Fibroblast of lung (primary cell): ENCODE measurements around the gene ACVR1C. TPM values are rescaled to one million over a fixed set of nuclear protein-coding genes. Genes with fewer than 3 reads are reported as not detected.
A peak's percentile ranks its signal among the peaks of the same experiment; 100 is the strongest.

ENCODE experiments used
- DNase-seq, 2 donors: peaks; one replicate each; pipeline versions ENCODE4 v3.0.0 to v3.0.0-alpha.2; 2010; ENCODE audit warnings: low read depth in 2 of 2
- H2AFZ ChIP-seq: 2 replicates; pipeline ENCODE4 v1.5.1; 2012; ENCODE audit warnings: low read length, control low read depth, inconsistent platforms
- H3K27ac ChIP-seq: 2 replicates; pipeline ENCODE4 v1.5.1; 2011; ENCODE audit warnings: low read length, control low read depth; ENCODE audit not compliant: insufficient read depth
- H3K27me3 ChIP-seq: 2 replicates; pipeline ENCODE4 v1.5.1; 2011; ENCODE audit warnings: mild to moderate bottlenecking, low read length; ENCODE audit not compliant: control insufficient read depth, insufficient read depth
- H3K36me3 ChIP-seq: 2 replicates; pipeline ENCODE4 v1.5.1; 2011; ENCODE audit warnings: low read length; ENCODE audit not compliant: control insufficient read depth, insufficient read depth
- H3K4me1 ChIP-seq: 2 replicates; pipeline ENCODE4 v1.5.1; 2011; ENCODE audit warnings: low read length; ENCODE audit not compliant: control insufficient read depth, insufficient read depth; ENCODE audit errors: extremely low read depth
- H3K4me2 ChIP-seq: 2 replicates; pipeline ENCODE4 v1.5.1; 2011; ENCODE audit warnings: low read length, control low read depth; ENCODE audit not compliant: insufficient read depth; ENCODE audit errors: extremely low read depth
- H3K4me3 ChIP-seq, 4 experiments: fragments of 200-600 bp in 1 of 4; sonication (generic) in 1 of 4; replicated peaks in 1 of 4; 2 replicates each; pipeline ENCODE4 v1.5.1; 2011 to 2016; ENCODE audit warnings: low read length in 4 of 4, low read depth in 3 of 4, mild to moderate bottlenecking in 3 of 4, control low read depth in 2 of 4, inconsistent platforms in 1 of 4, mixed read lengths in 1 of 4; ENCODE audit not compliant: insufficient read depth in 1 of 4; ENCODE audit errors: control extremely low read depth in 1 of 4
- H3K79me2 ChIP-seq: 2 replicates; pipeline ENCODE4 v1.5.1; 2012; ENCODE audit warnings: mild to moderate bottlenecking, low read length, inconsistent platforms; ENCODE audit not compliant: control insufficient read depth, insufficient read depth
- H3K9ac ChIP-seq: 2 replicates; pipeline ENCODE4 v1.5.1; 2011; ENCODE audit warnings: mild to moderate bottlenecking, low read length, control low read depth; ENCODE audit not compliant: insufficient read depth
- H3K9me3 ChIP-seq: 2 replicates; pipeline ENCODE4 v1.5.1; 2012; ENCODE audit warnings: low read depth, low read length; ENCODE audit not compliant: control insufficient read depth, insufficient read depth
- H4K20me1 ChIP-seq: 2 replicates; pipeline ENCODE4 v1.5.1; 2011; ENCODE audit warnings: low read length; ENCODE audit not compliant: control insufficient read depth, insufficient read depth; ENCODE audit errors: extremely low read depth
- EZH2 ChIP-seq: IDR thresholded peaks from 2 replicates; pipeline ENCODE4 v1.5.1; 2012; ENCODE audit warnings: low read length, control low read depth, mild to moderate bottlenecking; ENCODE audit errors: missing control alignments
- polyA minus RNA-seq: library from RNA; depleted of rRNA, polyadenylated mRNA; stranded (reverse); fragments of >200 nt; gene quantifications from 2 replicates; pipeline ENCODE4 v1.2.3, GENCODE V29; 2011; ENCODE audit warnings: low replicate concordance
- polyA plus RNA-seq, 2 donors: library from polyadenylated mRNA; depleted of rRNA in 1 of 2; stranded (reverse) in 1 of 2; unstranded in 1 of 2; fragments of >200 nt; gene quantifications; 2 replicates each; pipeline ENCODE4 v1.2.1, GENCODE V29; 2011 to 2012; ENCODE audit warnings: missing spikeins in 1 of 2
- total RNA-seq: library from RNA; depleted of rRNA; stranded (reverse); fragments of >200 nt; gene quantifications from 2 replicates; pipeline ENCODE4 v1.2.1, GENCODE V29; 2014
- TF ChIP-seq, protein P1 (sequence below), 2 donors: IDR thresholded peaks in 1 of 2; conservative IDR thresholded peaks in 1 of 2; 1 replicate in 1 of 2; 2 replicates in 1 of 2; pipeline ENCODE4 v1.5.1; 2011 to 2012; ENCODE audit warnings: low read length in 2 of 2, control low read depth in 1 of 2, inconsistent platforms in 1 of 2, low read depth in 1 of 2, mild to moderate bottlenecking in 1 of 2

ACVR1C gene
- total RNA-seq (0.26 and 0.83 TPM in 2 replicates), polyA plus RNA-seq (0.09 and 0.35 TPM in 2 replicates), polyA minus RNA-seq (not detected in 2 replicates)
- polyA plus RNA-seq (2012) = 0.12 and 0.16 TPM in 2 replicates

DNA sequence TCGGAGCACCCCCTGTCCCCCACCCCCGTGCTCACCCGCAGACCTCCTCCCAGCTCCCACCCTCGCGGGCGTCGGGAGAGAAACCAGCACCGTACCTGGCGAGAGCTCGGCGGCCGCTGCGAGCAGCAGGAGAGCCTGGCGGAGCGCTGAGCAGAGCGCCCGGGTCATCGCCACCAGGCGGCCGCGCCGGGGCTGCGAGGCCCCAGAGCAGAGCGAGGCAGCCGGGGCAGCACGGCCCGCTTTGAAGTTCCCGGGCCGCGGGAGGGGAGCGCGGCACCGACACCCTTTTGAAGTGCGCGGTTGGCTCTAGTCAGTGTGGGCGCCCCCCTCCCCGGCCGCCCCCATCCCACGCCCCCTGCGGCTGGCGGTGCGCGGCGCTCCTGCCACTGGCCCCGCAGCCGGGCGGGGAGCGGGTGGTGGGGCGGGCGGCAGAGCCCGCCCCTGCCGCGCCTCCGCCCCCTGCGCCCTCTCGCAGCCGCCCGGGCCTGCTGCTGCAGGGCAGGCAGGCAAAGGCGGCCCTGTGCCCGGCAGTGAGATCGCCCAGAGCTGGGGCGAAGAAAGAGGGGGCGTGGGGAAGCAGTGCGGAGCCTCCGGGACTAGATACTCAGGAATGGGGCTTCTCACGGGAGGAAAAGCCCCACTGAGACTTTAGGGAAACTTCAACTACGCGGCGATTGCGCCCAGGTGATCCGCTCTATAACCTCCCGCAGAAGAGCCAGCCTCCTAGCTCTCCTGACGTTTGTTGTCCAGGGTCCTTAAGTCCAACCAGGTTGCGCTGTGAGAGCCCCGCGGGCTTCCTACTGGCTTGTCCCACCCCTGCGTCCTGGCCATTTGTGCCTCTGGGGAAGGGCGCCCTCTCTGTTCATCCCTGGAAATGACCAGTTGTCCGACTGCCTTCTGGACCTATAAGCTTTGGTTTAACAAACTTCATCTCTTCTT is at the start of gene ACVR1C:
Gene ACVR1C (minus strand): TSS at position 388 of the 939 bp plus-strand sequence. CDS start 220 bp downstream, at position 168.
- peak; percentile 40 to 64 for DNase-seq
- no peak within 1 kb of the TSS for H3K27ac ChIP-seq
- no peaks in the 10 kb centered on the region for H3K9me3 ChIP-seq
- H3K36me3 ChIP-seq = no peaks in the 10 kb centered on the region
- H4K20me1 ChIP-seq = no peaks in the 10 kb centered on the region
- peaks cover 3% of the 10 kb centered on the region for H3K4me1 ChIP-seq
- H3K27me3 ChIP-seq = peaks cover 11% of the 10 kb centered on the region
- H2AFZ ChIP-seq = peak within 1 kb of the TSS; percentile 79
- H3K9ac ChIP-seq = peak within 1 kb of the TSS; percentile 26
- peak within 1 kb of the TSS; percentile 89 for H3K4me2 ChIP-seq
- no peak for TF ChIP-seq EZH2
- TF ChIP-seq, protein P1, sequence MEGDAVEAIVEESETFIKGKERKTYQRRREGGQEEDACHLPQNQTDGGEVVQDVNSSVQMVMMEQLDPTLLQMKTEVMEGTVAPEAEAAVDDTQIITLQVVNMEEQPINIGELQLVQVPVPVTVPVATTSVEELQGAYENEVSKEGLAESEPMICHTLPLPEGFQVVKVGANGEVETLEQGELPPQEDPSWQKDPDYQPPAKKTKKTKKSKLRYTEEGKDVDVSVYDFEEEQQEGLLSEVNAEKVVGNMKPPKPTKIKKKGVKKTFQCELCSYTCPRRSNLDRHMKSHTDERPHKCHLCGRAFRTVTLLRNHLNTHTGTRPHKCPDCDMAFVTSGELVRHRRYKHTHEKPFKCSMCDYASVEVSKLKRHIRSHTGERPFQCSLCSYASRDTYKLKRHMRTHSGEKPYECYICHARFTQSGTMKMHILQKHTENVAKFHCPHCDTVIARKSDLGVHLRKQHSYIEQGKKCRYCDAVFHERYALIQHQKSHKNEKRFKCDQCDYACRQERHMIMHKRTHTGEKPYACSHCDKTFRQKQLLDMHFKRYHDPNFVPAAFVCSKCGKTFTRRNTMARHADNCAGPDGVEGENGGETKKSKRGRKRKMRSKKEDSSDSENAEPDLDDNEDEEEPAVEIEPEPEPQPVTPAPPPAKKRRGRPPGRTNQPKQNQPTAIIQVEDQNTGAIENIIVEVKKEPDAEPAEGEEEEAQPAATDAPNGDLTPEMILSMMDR (conservative IDR thresholded peaks at IDR 0.05 in 1 of 2, IDR thresholded peaks at IDR 0.05 in 1 of 2; ENCODE audit: low read depth in 1 of 2, low read length in 2 of 2) = peak; percentile 59 to 65
- H3K79me2 ChIP-seq = no peaks in the 10 kb centered on the region
- peak within 1 kb of the TSS; percentile 45 to 66 (median 53) for H3K4me3 ChIP-seq

DNA sequence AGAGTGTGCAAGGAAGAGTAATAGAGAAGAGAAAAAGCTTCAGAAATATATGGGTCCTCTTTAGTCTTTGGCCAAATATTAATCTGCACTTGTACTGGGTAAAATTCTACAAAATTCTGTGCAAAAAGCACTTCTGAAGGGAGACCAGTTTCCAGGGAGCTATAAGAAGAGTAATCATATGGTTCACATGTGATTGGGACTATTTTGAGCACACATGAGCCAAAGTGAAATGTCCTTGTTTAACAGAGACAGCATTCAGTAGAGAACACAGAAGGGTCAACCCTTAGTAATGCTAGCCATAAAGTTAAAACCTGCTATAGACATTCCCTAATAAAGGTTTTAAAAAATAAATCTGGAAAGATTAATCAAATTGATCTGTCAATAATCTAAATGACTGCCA is 49.3 kb upstream of the ACVR1C start:
- Histone ChIP-seq H3K9me3 (no peaks in the 10 kb centered on the region), H3K4me3 (no peak overlapping the region), H3K9ac (no peak overlapping the region), H3K4me2 (no peak overlapping the region), H2AFZ (no peak overlapping the region), H3K27me3 (no peaks in the 10 kb centered on the region), H3K27ac (no peak overlapping the region), H3K4me1 (no peaks in the 10 kb centered on the region), H4K20me1 (no peaks in the 10 kb centered on the region), H3K79me2 (no peaks in the 10 kb centered on the region), H3K36me3 (no peaks in the 10 kb centered on the region)
- no peak for DNase-seq
- no peak for TF ChIP-seq EZH2
- TF ChIP-seq, protein P1 (conservative IDR thresholded peaks at IDR 0.05 in 1 of 2, IDR thresholded peaks at IDR 0.05 in 1 of 2; ENCODE audit: low read depth in 1 of 2, low read length in 2 of 2) = no peak

DNA sequence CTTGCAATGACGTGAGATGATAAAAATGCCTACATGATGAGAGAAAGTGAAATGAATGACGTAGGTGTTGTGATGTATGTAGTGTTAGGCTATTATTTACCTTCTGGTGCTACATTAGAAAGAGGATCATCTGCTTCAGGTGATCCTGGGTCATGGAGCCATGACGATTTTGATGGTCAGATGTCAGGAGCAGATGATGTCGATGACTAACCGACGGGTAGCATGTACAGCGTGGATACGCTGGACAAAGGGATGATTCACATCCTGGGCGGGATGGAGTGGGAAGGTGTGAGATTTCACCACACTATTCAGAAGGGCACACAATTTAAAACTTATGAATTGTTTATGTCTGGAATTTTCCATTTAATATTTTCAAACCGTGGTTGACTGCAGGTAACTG is 43.5 kb upstream of the ACVR1C start:
- Histone ChIP-seq H3K4me3 (no peak overlapping the region), H3K27me3 (no peaks in the 10 kb centered on the region), H3K27ac (no peak overlapping the region), H3K9ac (no peak overlapping the region), H3K4me1 (no peaks in the 10 kb centered on the region), H4K20me1 (no peaks in the 10 kb centered on the region), H3K79me2 (no peaks in the 10 kb centered on the region), H2AFZ (no peak overlapping the region), H3K36me3 (no peaks in the 10 kb centered on the region), H3K9me3 (no peaks in the 10 kb centered on the region), H3K4me2 (no peak overlapping the region)
- DNase-seq = no peak
- no peak for TF ChIP-seq EZH2
- TF ChIP-seq, protein P1 (conservative IDR thresholded peaks at IDR 0.05 in 1 of 2, IDR thresholded peaks at IDR 0.05 in 1 of 2; ENCODE audit: low read depth in 1 of 2, low read length in 2 of 2) = no peak
